Ishikawa (cell line): ENCODE data around the gene HDAC9.

ENCODE experiments used
- CEBPB ChIP-seq: IDR thresholded peaks from 2 replicates; pipeline ENCODE4 v1.6.1; 2012
- CREB1 ChIP-seq: IDR thresholded peaks from 2 replicates; pipeline ENCODE4 v1.6.1; 2012; ENCODE audit warnings: low read depth
- EGR1 ChIP-seq: IDR thresholded peaks from 2 replicates; pipeline ENCODE4 v1.6.1; 2012
- EP300 ChIP-seq: IDR thresholded peaks from 2 replicates; pipeline ENCODE4 v1.6.1; 2012; ENCODE audit warnings: borderline replicate concordance
- FOXM1 ChIP-seq: IDR thresholded peaks from 2 replicates; pipeline ENCODE4 v1.6.1; 2012; ENCODE audit warnings: low read depth, borderline replicate concordance
- MAX ChIP-seq: IDR thresholded peaks from 2 replicates; pipeline ENCODE4 v1.6.1; 2012
- NFIC ChIP-seq: IDR thresholded peaks from 2 replicates; pipeline ENCODE4 v1.6.1; 2012
- RAD21 ChIP-seq: IDR thresholded peaks from 2 replicates; pipeline ENCODE4 v1.6.1; 2012; ENCODE audit warnings: low read depth
- TAF1 ChIP-seq: IDR thresholded peaks from 2 replicates; pipeline ENCODE4 v1.6.1; 2012; ENCODE audit warnings: low read depth, mild to moderate bottlenecking
- TCF12 ChIP-seq: IDR thresholded peaks from 2 replicates; pipeline ENCODE4 v1.6.1; 2012; ENCODE audit warnings: low read depth
- TEAD4 ChIP-seq: IDR thresholded peaks from 2 replicates; pipeline ENCODE4 v1.6.1; 2012
- YY1 ChIP-seq: IDR thresholded peaks from 2 replicates; pipeline ENCODE4 v1.6.1; 2012; ENCODE audit warnings: low read depth
- ZBTB7A ChIP-seq: IDR thresholded peaks from 2 replicates; pipeline ENCODE4 v1.6.1; 2012; ENCODE audit warnings: low read depth
- TF ChIP-seq, protein P1 (sequence below): IDR thresholded peaks from 2 replicates; pipeline ENCODE4 v1.6.1; 2012
- TF ChIP-seq, protein P2 (sequence below): IDR thresholded peaks from 2 replicates; pipeline ENCODE4 v1.6.1; 2012; ENCODE audit warnings: low read depth, mild to moderate bottlenecking

The HDAC9 gene

DNA sequence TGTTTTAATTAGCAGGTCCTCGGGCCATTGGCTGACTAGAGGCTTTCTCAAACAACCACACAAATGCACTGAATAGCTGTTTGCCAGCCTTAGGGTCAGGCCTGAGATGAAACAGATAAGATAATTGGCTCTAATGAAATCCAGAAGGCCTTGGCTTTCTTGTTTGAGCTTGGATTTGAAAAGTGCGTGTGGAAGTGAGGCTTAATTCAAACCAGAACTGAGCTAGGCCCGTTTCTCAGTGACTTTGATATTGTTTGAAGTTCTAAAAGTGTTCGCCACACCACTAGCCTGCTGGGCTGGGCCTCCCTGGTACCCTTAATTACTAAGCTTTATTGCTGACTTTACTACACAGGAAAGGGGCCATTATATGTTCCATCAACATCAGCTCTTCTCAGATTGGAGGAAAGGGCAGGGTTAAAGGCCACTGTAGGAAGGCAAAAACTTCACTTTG lies 351.2 kb downstream of the HDAC9 start:
- TF ChIP-seq, protein P1, sequence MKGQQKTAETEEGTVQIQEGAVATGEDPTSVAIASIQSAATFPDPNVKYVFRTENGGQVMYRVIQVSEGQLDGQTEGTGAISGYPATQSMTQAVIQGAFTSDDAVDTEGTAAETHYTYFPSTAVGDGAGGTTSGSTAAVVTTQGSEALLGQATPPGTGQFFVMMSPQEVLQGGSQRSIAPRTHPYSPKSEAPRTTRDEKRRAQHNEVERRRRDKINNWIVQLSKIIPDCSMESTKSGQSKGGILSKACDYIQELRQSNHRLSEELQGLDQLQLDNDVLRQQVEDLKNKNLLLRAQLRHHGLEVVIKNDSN, result no peak
- no peak for TF ChIP-seq ZBTB7A
- TF ChIP-seq CEBPB, result no peak
- no peak for TF ChIP-seq EGR1

GRCh38 chr7:18849130-18849529 lies 353.6 kb downstream of the HDAC9 start:
- TF ChIP-seq EGR1, result no peak
- no peak for TF ChIP-seq TEAD4
- TF ChIP-seq TCF12, result no peak
- TF ChIP-seq CEBPB, result no peak
- TF ChIP-seq, protein P2, sequence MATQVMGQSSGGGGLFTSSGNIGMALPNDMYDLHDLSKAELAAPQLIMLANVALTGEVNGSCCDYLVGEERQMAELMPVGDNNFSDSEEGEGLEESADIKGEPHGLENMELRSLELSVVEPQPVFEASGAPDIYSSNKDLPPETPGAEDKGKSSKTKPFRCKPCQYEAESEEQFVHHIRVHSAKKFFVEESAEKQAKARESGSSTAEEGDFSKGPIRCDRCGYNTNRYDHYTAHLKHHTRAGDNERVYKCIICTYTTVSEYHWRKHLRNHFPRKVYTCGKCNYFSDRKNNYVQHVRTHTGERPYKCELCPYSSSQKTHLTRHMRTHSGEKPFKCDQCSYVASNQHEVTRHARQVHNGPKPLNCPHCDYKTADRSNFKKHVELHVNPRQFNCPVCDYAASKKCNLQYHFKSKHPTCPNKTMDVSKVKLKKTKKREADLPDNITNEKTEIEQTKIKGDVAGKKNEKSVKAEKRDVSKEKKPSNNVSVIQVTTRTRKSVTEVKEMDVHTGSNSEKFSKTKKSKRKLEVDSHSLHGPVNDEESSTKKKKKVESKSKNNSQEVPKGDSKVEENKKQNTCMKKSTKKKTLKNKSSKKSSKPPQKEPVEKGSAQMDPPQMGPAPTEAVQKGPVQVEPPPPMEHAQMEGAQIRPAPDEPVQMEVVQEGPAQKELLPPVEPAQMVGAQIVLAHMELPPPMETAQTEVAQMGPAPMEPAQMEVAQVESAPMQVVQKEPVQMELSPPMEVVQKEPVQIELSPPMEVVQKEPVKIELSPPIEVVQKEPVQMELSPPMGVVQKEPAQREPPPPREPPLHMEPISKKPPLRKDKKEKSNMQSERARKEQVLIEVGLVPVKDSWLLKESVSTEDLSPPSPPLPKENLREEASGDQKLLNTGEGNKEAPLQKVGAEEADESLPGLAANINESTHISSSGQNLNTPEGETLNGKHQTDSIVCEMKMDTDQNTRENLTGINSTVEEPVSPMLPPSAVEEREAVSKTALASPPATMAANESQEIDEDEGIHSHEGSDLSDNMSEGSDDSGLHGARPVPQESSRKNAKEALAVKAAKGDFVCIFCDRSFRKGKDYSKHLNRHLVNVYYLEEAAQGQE, result no peak
- no peak for TF ChIP-seq YY1
- no peak for TF ChIP-seq ZBTB7A
- TF ChIP-seq NFIC, result no peak
- no peak for TF ChIP-seq FOXM1
- no peak for TF ChIP-seq CREB1
- no peak for TF ChIP-seq EP300
- TF ChIP-seq, protein P1, result no peak
- no peak for TF ChIP-seq MAX

GRCh38 chr7:18855796-18856195 lies 360.2 kb downstream of the HDAC9 start:
- TF ChIP-seq RAD21 (no peak), YY1 (no peak), CREB1 (no peak), EGR1 (no peak), EP300 (no peak), TCF12 (no peak), NFIC (no peak), TAF1 (no peak), FOXM1 (no peak)
- TF ChIP-seq, protein P2, result no peak
- TF ChIP-seq, protein P1, result no peak

DNA sequence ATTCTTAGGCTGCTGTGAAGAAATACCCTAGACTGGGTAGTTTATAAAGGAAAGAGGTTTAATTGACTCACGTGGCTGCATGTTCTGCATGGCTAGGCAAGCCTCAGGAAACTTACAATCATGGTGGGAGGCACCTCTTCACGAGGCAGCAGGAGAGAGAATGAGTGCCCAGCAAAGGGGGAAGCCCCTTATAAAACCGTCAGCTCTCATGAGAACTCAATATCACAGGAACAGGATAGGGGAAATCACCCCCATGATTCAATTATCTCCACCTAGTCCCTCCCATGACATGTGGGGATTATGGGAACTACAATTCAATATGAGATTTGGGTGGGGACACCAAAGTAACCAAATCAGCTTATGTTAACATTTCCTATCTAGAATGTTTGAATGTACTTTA lies 362.7 kb downstream of the HDAC9 start:
- TF ChIP-seq TCF12 (no peak), MAX (no peak), NFIC (no peak), TAF1 (no peak), FOXM1 (no peak), YY1 (no peak), EGR1 (no peak), RAD21 (no peak)
- TF ChIP-seq, protein P2, result no peak

GRCh38 chr7:18859318-18859717 lies 363.8 kb downstream of the HDAC9 start:
- TF ChIP-seq NFIC, result no peak
- no peak for TF ChIP-seq TAF1
